Astrocyte of the spinal cord (primary cell): Measurements from ENCODE around the gene GLI1.
"Not testable (repeated sequence)": the region's sequence is repeated elsewhere in the genome, so short reads cannot be mapped to it uniquely, and the experiment has no call there.

ENCODE experiments used
- DNase-seq: peaks from one replicate; pipeline ENCODE4 v3.0.0; 2011; ENCODE audit warnings: low read depth, low spot score
- H3K4me3 ChIP-seq: 2 replicates; pipeline ENCODE4 v1.5.1; 2011; ENCODE audit warnings: low read depth, mild to moderate bottlenecking, low read length, moderate library complexity
- CTCF ChIP-seq: IDR thresholded peaks from 2 replicates; pipeline ENCODE4 v1.5.1; 2012; ENCODE audit warnings: low read depth, mild to moderate bottlenecking, low read length, inconsistent platforms
- in situ Hi-C: cut with HindIII; loops from 2 replicates; pipeline ENCODE4 v1.10.0; 2017; ENCODE audit warnings: low sequenced_read_pairs

Gene GLI1

GRCh38 chr12:57487597-57488401, 28.2 kb downstream of the GLI1 start, which contains the start of gene MARS1:
Gene MARS1, plus strand, starts transcription at chr12:57488068. Its CDS starts 23 bp downstream, at chr12:57488091.
- peak within 1 kb of the TSS; percentile 100 for H3K4me3 ChIP-seq
- in situ Hi-C loops = no loop called here
- peak; percentile 97 for DNase-seq
- no peak for TF ChIP-seq CTCF

GRCh38 chr12:57488402-57489156, 29.0 kb downstream of the GLI1 start:
- DNase-seq = no peak
- TF ChIP-seq CTCF = no peak
- H3K4me3 ChIP-seq = peak overlapping the region; percentile 100
- in situ Hi-C loops = no loop called here

- peak overlapping the region; percentile 100 for H3K4me3 ChIP-seq
Observed at GRCh38 chr12:57489157-57489641, 29.6 kb downstream of the GLI1 start.

GRCh38 chr12:57490126-57490525, 30.5 kb downstream of the GLI1 start:
- H3K4me3 ChIP-seq = no peak overlapping the region

More at GRCh38 chr12:57489157-57489641, 29.6 kb downstream of the GLI1 start:
- TF ChIP-seq CTCF = no peak
- no peak for DNase-seq
- in situ Hi-C loops = no loop called here

GRCh38 chr12:57491393-57492280, 32.1 kb downstream of the GLI1 start:
- in situ Hi-C loops = no loop called here
- DNase-seq = no peak
- H3K4me3 ChIP-seq = no peak overlapping the region
- peak; percentile 9 for TF ChIP-seq CTCF

More at GRCh38 chr12:57490126-57490525, 30.5 kb downstream of the GLI1 start:
- no peak for DNase-seq
- no peak for TF ChIP-seq CTCF
- in situ Hi-C loops = no loop called here

- DNase-seq, in situ Hi-C loops, H3K4me3 ChIP-seq: not testable (repeated sequence)
Observed at GRCh38 chr12:57495051-57495701, 35.6 kb downstream of the GLI1 start.
